Adrenal gland (tissue), 5 donors: ENCODE results near the gene PRKCH.

Experiments
- POLR2A ChIP-seq, 2 donors: fragments of 450-650 bp; IDR thresholded peaks; one replicate each; pipeline ENCODE4 v1.6.1; 2017; ENCODE audit warnings: antibody characterized with exemption in 2 of 2, mild to moderate bottlenecking in 2 of 2, moderate library complexity in 1 of 2
- TF ChIP-seq, protein P1 (sequence below), 6 experiments: fragments of 450-650 bp in 4 of 6; fragments of 200-600 bp in 2 of 6; sonication (generic) in 1 of 6; IDR thresholded peaks; 1 replicate in 5 of 6; 2 replicates in 1 of 6; pipeline versions ENCODE4 v1.5.1 to v1.8.0; 2016 to 2021; ENCODE audit warnings: antibody characterized with exemption in 6 of 6, mild to moderate bottlenecking in 2 of 6, moderate library complexity in 1 of 6
- donor health status: DM: no; HTN: no; CAD: no.

DNA sequence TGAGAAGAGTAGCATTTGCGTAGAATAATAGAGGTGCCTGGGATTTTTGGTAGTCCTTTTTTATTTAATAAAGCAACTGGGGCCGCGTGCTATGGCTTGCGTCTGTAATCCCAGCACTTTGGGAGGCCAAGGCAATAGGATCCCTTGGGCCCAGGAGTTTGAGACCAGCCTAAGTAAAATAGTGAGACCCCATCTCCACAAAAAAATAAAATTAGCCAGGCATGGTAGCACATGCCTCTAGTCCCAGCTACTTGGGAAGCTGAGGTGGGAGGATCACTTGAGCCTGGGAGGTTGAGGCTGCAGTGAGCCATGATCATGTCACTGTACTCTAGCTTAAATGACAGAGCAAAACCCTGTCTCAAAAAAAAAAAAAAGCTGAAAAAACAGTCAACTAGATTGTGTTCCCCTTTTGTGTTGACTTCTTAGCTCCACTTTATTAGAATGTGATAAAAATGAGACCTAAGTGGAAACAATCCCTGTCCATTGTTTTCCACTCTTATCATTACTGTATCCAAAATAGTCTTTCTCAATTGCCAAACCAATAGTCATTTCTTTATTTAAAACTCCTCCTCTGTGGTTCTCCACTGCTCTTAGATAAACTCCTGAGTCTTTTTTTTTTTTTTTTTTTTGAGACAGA, 7.4 kb downstream of the PRKCH start:
- TF ChIP-seq, protein P1, sequence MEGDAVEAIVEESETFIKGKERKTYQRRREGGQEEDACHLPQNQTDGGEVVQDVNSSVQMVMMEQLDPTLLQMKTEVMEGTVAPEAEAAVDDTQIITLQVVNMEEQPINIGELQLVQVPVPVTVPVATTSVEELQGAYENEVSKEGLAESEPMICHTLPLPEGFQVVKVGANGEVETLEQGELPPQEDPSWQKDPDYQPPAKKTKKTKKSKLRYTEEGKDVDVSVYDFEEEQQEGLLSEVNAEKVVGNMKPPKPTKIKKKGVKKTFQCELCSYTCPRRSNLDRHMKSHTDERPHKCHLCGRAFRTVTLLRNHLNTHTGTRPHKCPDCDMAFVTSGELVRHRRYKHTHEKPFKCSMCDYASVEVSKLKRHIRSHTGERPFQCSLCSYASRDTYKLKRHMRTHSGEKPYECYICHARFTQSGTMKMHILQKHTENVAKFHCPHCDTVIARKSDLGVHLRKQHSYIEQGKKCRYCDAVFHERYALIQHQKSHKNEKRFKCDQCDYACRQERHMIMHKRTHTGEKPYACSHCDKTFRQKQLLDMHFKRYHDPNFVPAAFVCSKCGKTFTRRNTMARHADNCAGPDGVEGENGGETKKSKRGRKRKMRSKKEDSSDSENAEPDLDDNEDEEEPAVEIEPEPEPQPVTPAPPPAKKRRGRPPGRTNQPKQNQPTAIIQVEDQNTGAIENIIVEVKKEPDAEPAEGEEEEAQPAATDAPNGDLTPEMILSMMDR (IDR thresholded peaks at IDR 0.05): no peak
- TF ChIP-seq POLR2A (IDR thresholded peaks at IDR 0.05): no peak
